Hindlimb muscle (tissue), 1 donor: ENCODE measurements around the gene P2RX1. TPM values are rescaled to one million over a fixed set of nuclear protein-coding genes. Genes with fewer than 3 reads are reported as not detected.

Experiments used
- DNase-seq: peaks from one replicate; pipeline ENCODE4 v3.0.0-alpha.2; 2013
- polyA plus RNA-seq: library from polyadenylated mRNA; unstranded; fragments of 120-200 nt; gene quantifications from one replicate; pipeline ENCODE4 v1.2.1, GENCODE V29; 2013; ENCODE audit not compliant: insufficient read length

The P2RX1 gene
- polyA plus RNA-seq, 1 donor: 4.5 TPM

DNA sequence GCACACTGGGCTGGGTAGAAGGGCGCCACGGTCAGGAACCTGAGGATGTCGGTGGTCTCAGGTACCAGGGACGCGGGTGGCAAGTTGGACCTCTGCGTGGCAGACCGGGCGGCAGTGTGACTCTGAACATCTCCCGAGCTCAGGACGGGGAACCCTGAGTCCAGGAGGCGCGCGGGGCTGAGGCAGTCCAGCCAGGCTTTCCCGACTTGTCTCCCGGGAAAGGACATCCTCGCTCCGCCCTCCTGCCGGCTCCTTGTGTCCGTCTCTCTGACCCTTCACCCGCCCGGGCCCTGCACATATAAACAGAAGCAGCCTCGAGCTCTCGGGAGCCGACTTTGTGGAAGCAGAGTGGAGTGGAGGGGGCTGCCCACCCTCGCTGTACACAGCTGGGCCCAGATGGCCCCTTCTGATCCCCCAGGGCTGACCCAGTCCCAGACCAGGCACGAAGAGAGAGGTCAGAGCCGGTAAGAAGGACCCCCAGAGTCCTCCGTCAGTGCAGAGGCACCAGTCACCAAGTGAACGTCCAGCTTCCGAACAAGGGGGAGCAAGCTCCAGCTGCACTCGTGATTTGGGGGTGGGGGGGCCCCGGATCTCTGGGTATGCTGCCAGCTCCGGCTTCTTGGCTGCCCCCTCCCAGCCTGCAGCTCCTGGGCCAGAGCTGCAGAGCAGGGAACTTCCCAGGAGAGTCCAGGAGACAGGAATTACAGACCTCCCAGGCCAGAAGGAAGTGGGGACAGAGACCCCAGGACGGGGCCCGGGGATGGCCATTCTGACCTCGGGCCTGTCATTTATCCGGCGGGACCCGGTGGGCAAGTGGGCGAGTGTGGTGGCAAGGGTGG is 8.5 kb upstream of the P2RX1 start:
- DNase-seq: no peak

DNA sequence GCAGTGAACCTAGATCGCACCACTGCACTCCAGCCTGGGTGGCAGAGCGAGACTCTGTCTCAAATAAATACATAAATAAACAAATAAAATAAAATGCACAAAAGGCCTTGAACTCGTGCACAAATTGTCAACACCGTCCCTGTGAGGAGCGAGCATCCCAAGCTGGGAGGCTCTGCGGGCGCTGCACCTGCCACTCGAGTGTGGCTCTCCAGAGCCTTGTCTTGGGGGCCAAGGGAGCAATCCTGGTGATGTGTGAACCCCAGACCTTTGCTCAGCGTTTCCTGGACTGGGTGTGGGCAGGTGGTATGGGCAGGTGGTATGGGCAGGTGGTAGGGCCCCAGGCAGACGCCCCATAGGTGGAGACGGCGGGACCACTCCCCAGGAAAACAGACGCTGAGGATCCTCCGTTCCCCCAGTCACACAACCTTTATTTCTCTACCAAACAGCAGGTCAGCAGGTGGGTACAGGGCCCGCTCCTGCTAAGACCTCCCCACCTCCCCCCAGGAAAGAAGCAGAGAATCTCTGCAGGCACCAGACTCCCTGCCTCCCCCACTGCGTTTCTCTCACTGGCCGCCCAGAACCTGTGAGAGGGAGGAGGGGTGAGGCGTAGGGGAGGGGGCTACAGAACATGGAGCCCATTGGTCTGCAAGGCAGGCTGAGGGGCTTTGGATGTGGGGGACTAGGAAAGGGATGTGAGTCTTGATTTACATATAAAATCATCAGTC is 7.4 kb upstream of the P2RX1 start:
- no peak for DNase-seq

DNA sequence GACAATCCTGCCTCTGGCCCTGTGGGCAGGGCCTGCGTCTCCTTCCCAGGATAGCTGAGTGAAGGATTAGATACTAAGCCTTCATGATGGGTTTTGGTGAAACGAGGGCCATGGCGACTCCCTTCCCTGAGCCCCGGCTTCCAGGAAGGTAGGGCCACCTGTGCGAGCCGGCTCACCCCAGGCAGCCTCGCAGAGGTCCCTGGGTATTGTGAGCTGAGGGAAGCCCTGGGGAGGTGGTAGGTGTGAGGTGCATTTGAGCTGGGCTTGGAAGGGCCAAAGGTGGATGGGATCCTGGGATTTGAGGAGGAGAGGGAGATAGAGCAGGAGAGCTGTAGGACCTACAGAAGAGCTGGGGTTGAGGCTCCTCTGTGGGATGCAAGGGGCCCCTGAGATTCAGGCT is 6.5 kb upstream of the P2RX1 start:
- DNase-seq: no peak

GRCh38 chr17:3921502-3922319 is 5.4 kb upstream of the P2RX1 start:
- no peak for DNase-seq

GRCh38 chr17:3921006-3921405 is 4.7 kb upstream of the P2RX1 start:
- no peak for DNase-seq

DNA sequence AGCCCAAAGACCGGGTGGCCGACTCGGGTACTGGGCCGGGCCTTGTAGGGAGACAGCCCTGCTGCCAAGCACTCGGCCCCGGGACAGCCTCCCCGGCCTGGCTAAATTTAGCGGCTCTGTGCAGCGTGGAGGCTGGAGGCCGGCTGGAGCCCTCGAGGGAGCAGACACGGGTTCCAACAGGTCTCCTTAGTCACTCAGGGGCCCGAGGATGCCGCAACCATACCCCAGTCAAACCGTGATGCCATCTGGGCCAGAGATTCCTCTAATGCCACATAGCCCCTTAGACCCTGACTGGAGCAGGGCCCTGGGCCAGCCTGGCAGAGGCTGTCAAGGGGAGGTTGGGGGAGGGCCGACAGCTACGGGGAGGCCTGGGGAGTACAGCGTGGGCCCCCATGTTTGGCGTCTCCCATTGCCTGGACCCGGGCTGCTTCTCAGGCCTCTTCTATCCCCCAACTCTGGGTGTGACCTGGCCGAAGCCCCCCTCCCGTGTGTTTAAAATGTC is 2.9 kb upstream of the P2RX1 start:
- no peak for DNase-seq

GRCh38 chr17:3918372-3919122 is 2.3 kb upstream of the P2RX1 start:
- no peak for DNase-seq

DNA sequence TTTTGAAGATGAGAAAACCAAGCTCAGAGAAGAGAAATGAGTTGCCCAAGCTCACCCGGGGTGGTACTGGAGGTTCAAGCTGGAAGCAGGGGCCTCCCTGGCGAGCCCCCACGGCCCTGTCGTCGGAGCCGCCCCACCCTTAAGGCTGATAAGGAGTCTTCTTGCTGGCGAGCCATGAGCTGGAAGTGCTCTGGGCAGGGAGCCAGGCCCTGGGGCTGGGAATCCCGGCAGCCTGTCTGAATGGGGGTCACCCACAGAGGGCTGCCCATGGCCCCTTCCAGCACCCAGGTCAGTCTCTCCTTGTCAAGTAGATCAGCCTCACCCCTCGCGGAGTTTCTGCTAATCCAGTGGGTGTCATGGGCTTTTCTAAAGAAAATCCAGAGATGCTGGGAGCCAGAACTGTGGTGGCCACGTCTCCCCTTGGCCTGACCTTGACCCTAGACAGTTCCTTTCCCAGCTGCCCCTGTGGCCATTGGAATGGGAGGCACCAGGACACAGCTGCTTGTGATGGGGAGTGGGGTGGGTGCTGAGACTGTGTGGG is 1.2 kb upstream of the P2RX1 start:
- no peak for DNase-seq

DNA sequence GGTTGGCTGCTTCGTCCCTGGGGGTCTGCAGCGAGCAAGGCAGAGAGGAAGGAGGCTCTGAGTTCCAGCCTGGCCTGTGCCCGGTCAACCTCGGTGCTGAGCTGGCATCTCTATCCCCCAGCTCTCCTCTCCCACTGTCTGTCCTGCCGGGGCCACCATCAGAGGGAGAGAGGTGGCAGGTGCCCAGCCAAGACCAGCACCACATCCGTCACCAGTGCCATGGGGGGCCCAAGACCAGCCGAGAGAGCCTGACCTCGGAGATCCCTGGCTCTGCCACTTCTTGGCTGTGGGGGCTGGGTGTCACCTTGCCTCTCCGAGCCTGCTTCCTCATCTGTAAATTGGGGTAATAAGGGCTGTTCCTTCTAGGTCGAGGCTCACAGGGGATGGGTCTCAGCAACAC is 560 bp upstream of the P2RX1 start:
- DNase-seq: no peak

DNA sequence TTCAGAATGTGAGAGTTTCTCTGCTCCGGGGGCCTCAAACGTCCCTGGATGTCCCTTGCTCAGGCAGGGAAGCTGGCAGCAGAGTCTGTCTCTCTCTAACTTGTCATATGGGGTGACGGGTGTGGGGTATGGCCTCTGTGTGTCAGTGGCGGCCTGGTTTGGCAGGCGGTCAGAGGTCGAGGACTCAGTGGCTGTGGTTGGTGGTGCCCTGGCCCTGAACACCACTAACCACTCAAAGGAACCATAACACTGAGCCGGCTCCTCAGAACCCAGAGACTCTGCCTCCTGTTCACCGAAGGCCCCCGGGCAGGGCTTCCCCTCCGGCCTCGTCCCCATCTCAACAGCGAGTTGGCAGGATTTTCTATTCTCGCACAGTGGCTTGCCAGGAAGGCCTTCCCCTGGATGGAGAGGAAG is 677 bp downstream of the P2RX1 start:
- DNase-seq: no peak

- DNase-seq: no peak
Observed at GRCh38 chr17:3914312-3914670, 2.0 kb downstream of the P2RX1 start.

GRCh38 chr17:3913531-3914311 is 2.5 kb downstream of the P2RX1 start:
- DNase-seq: peak; percentile 76

- DNase-seq: no peak
Observed at GRCh38 chr17:3912827-3913226, 3.4 kb downstream of the P2RX1 start.

DNA sequence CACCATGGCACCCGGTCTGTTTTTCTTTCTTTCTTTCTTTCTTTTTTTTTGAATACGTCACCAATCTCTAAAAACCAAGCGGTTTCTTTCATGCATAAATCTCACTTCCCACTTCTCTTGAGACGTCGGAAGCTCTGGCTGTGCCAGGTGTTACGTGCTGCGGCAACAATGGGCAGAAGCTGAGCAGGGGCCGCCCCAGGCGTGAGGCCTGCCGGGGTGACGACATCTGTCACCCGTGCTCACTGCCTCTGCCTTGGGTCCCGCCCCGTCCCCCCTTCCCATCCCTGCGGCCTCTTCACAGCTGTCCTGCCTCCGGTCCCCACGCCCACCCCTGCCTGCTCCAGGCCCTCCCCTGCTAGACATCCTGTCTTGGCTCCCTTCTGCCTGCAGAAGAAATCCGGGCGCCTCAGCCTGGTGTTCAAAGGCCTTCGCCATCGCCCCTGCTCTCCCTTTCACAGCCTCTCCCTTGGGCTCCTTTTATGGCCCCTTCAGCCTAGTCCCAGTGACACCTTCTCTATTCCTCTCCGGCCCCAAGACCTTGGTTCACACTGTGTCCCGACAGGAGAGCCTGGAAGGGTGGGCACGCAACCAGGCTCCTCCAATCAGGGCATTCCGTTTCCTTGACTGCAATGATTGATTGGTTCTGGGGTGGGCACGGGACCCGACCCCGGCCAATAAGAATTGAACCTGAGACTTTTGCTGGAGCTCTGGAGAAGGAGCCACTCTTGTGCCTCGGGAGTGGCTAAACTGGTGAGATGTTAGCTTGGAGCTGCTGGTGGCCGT is 4.8 kb downstream of the P2RX1 start:
- DNase-seq: peak; percentile 74

- no peak for DNase-seq
Observed at GRCh38 chr17:3910420-3911270, 5.6 kb downstream of the P2RX1 start.

- no peak for DNase-seq
Observed at GRCh38 chr17:3909257-3909656, 7.0 kb downstream of the P2RX1 start.

DNA sequence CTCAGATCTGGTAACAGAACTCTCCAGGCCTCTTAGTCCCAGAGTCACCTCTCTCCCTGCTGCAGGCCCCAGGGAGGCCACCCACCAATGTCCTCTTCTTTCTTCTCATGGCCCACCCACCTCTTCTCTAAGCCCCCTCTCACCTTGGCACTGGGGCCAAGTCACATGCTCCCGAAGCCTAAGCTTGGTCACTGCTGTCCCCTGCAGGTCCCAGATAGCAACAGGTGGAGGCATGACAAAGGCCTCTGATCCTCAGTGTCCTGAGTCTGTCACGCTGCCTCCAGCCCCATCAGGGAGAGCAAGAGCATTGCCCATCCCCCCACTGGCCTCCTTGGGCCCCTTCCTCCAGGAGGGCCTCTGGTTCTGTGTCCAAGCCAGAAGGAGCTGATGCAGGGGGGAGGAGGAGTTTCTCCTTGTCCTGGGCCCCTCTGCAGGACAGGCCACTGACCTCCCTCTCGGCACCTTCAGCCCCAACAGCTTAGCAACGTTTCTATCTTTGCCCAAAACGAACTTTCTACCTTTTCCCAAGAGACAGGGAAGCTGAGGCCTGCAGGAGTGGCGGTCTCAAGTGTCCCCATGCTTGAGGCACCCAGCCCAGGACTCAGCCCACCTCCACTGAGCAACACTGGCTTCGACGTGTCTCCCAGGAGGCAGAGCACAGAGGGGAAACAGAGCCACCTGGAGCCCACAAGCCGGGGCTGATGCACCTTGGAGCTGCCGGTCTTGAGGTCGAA is 8.6 kb downstream of the P2RX1 start:
- no peak for DNase-seq

GRCh38 chr17:3906881-3907280 is 9.4 kb downstream of the P2RX1 start:
- DNase-seq: no peak
